WTC11 (cell line): ENCODE measurements around the gene DTNBP1. TPM values are rescaled to one million over a fixed set of nuclear protein-coding genes. Genes with fewer than 3 reads are reported as not detected.
A peak's percentile ranks its signal among the peaks of the same experiment; 100 is the strongest.

ENCODE experiments used
- ATAC-seq: fragments of 200-7000 bp; cut with Tn5 transposase; 2 replicates; pipeline ENCODE4 v1.10.0; 2021; ENCODE audit warnings: mild to moderate bottlenecking, moderate library complexity
- CTCF ChIA-PET: fragments of 300-600 bp; sonication (Branson Sonifier 250); formaldehyde crosslinking; loops from one replicate; lab custom pipeline; 2021; ENCODE audit warnings: antibody characterized with exemption; lab: Charles Lee
- POLR2A ChIA-PET: fragments of 350-600 bp; sonication (Branson Sonifier 250); formaldehyde crosslinking; loops from one replicate; lab custom pipeline; 2021; ENCODE audit warnings: antibody characterized with exemption; lab: Charles Lee
- DNase-seq: peaks from one replicate; pipeline ENCODE4 v3.0.0; 2021; ENCODE audit warnings: low spot score
- H3K27ac Mint-ChIP-seq: 2 replicates; pipeline ENCODE4 v1.8.0; 2021; ENCODE audit warnings: mixed read lengths
- H3K27me3 Mint-ChIP-seq: 2 replicates; pipeline ENCODE4 v1.8.0; 2021; ENCODE audit warnings: low read depth, mild to moderate bottlenecking, moderate library complexity, mixed read lengths
- H3K36me3 Mint-ChIP-seq: 2 replicates; pipeline ENCODE4 v1.8.0; 2021; ENCODE audit warnings: mixed read lengths
- H3K4me1 Mint-ChIP-seq: 2 replicates; pipeline ENCODE4 v1.8.0; 2022; ENCODE audit warnings: mixed read lengths
- H3K4me3 Mint-ChIP-seq: 2 replicates; pipeline ENCODE4 v1.8.0; 2021; ENCODE audit warnings: mild to moderate bottlenecking, moderate library complexity, mixed read lengths
- H3K9me3 Mint-ChIP-seq: 2 replicates; pipeline ENCODE4 v1.8.0; 2021; ENCODE audit warnings: mixed read lengths
- AFF4 ChIP-seq: sonication (generic); formaldehyde crosslinking; IDR thresholded peaks from 2 replicates; pipeline ENCODE4 v1.8.1; 2023; ENCODE audit warnings: mild to moderate bottlenecking, missing genetic modification reagents, borderline replicate concordance
- CDX4 ChIP-seq: fragments of 250-450 bp; sonication (Bioruptor Pico); IDR thresholded peaks from 2 replicates; pipeline ENCODE4 v1.9.0; 2021; ENCODE audit warnings: moderate library complexity, mild to moderate bottlenecking, inconsistent platforms, borderline replicate concordance
- CREB1 ChIP-seq: sonication (generic); formaldehyde crosslinking; IDR thresholded peaks from 2 replicates; pipeline ENCODE4 v1.8.0; 2023; ENCODE audit warnings: mild to moderate bottlenecking, missing genetic modification reagents
- CREM ChIP-seq: sonication (generic); formaldehyde crosslinking; IDR thresholded peaks from 2 replicates; pipeline ENCODE4 v1.8.1; 2022; ENCODE audit warnings: mild to moderate bottlenecking, missing genetic modification reagents, moderate library complexity
- E2F4 ChIP-seq: sonication (generic); formaldehyde crosslinking; IDR thresholded peaks from 2 replicates; pipeline ENCODE4 v1.8.1; 2022; ENCODE audit warnings: low read depth, mild to moderate bottlenecking, moderate library complexity, missing genetic modification reagents, borderline replicate concordance
- GABPB1 ChIP-seq: sonication (generic); formaldehyde crosslinking; IDR thresholded peaks from 2 replicates; pipeline ENCODE4 v1.8.1; 2023; ENCODE audit warnings: mild to moderate bottlenecking, missing genetic modification reagents
- GRHL2 ChIP-seq: fragments of 250-450 bp; sonication (Bioruptor Pico); IDR thresholded peaks from 2 replicates; pipeline ENCODE4 v1.8.0; 2022; ENCODE audit warnings: mild to moderate bottlenecking, moderate library complexity; ENCODE audit not compliant: insufficient replicate concordance, severe bottlenecking
- JUN ChIP-seq: sonication (generic); formaldehyde crosslinking; IDR thresholded peaks from 2 replicates; pipeline ENCODE4 v1.8.0; 2023; ENCODE audit warnings: mild to moderate bottlenecking, missing genetic modification reagents
- MXD4 ChIP-seq: fragments of 250-450 bp; sonication (Bioruptor Pico); IDR thresholded peaks from 2 replicates; pipeline ENCODE4 v1.8.0; 2021; ENCODE audit warnings: mild to moderate bottlenecking, moderate library complexity, borderline replicate concordance
- NFATC4 ChIP-seq: fragments of 250-450 bp; sonication (Bioruptor Pico); IDR thresholded peaks from 2 replicates; pipeline ENCODE4 v1.9.0; 2021; ENCODE audit warnings: mild to moderate bottlenecking
- SOX15 ChIP-seq: fragments of 250-450 bp; sonication (Bioruptor Pico); IDR thresholded peaks from 2 replicates; pipeline ENCODE4 v1.9.0; 2021; ENCODE audit warnings: mild to moderate bottlenecking
- SP1 ChIP-seq: sonication (generic); formaldehyde crosslinking; conservative IDR thresholded peaks from 2 replicates; pipeline ENCODE4 v1.8.1; 2022; ENCODE audit warnings: missing genetic modification reagents
- TCF7 ChIP-seq: sonication (generic); formaldehyde crosslinking; IDR thresholded peaks from 2 replicates; pipeline ENCODE4 v1.8.0; 2022; ENCODE audit warnings: mild to moderate bottlenecking, low read depth, missing genetic modification reagents, moderate library complexity
- TEAD4 ChIP-seq: sonication (generic); formaldehyde crosslinking; IDR thresholded peaks from 2 replicates; pipeline ENCODE4 v1.8.0; 2022; ENCODE audit warnings: mild to moderate bottlenecking, missing genetic modification reagents
- ZBTB21 ChIP-seq: sonication (generic); formaldehyde crosslinking; IDR thresholded peaks from 2 replicates; pipeline ENCODE4 v1.8.1; 2023; ENCODE audit warnings: mild to moderate bottlenecking, missing genetic modification reagents, borderline replicate concordance
- ZNF121 ChIP-seq: sonication (generic); formaldehyde crosslinking; IDR thresholded peaks from 2 replicates; pipeline ENCODE4 v1.8.0; 2023; ENCODE audit warnings: missing genetic modification reagents
- ZNF317 ChIP-seq: sonication (generic); formaldehyde crosslinking; IDR thresholded peaks from 2 replicates; pipeline ENCODE4 v1.8.1; 2023; ENCODE audit warnings: low read depth, mild to moderate bottlenecking, moderate library complexity, missing genetic modification reagents, borderline replicate concordance
- ZNF423 ChIP-seq: fragments of 250-450 bp; sonication (Bioruptor Pico); IDR thresholded peaks from 2 replicates; pipeline ENCODE4 v2.1.2; 2022; ENCODE audit warnings: mild to moderate bottlenecking, moderate library complexity
- ZNF512 ChIP-seq: sonication (generic); formaldehyde crosslinking; IDR thresholded peaks from 2 replicates; pipeline ENCODE4 v1.8.1; 2022; ENCODE audit warnings: missing genetic modification reagents, borderline replicate concordance
- total RNA-seq: library from RNA; stranded (reverse); gene quantifications from 3 replicates; pipeline ENCODE4 v1.2.3, GENCODE V29; 2021
- TF ChIP-seq, protein P1 (sequence below): fragments of 250-450 bp; sonication (Bioruptor Pico); IDR thresholded peaks from 2 replicates; pipeline ENCODE4 v1.8.0; 2021; ENCODE audit warnings: mild to moderate bottlenecking
- TF ChIP-seq, protein P2 (sequence below): sonication (generic); formaldehyde crosslinking; conservative IDR thresholded peaks from 2 replicates; pipeline ENCODE4 v1.8.1; 2023; ENCODE audit warnings: mild to moderate bottlenecking, low read depth, missing genetic modification reagents, moderate library complexity
- TF ChIP-seq, protein P3 (sequence below): sonication (generic); formaldehyde crosslinking; IDR thresholded peaks from 2 replicates; pipeline ENCODE4 v1.8.0; 2022; ENCODE audit warnings: mild to moderate bottlenecking, missing genetic modification reagents

DTNBP1 gene
- total RNA-seq, 1 experiment from 2014 or later: 15.1 TPM

GRCh38 chr6:15518878-15519277 lies 143.9 kb downstream of the DTNBP1 start (continued):
- TF ChIP-seq, protein P1, sequence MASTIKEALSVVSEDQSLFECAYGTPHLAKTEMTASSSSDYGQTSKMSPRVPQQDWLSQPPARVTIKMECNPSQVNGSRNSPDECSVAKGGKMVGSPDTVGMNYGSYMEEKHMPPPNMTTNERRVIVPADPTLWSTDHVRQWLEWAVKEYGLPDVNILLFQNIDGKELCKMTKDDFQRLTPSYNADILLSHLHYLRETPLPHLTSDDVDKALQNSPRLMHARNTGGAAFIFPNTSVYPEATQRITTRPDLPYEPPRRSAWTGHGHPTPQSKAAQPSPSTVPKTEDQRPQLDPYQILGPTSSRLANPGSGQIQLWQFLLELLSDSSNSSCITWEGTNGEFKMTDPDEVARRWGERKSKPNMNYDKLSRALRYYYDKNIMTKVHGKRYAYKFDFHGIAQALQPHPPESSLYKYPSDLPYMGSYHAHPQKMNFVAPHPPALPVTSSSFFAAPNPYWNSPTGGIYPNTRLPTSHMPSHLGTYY (CRISPR knock-in tag): no peak
- TF ChIP-seq CREB1 (no peak), AFF4 (no peak)

- Mint-ChIP-seq H3K4me1 (peaks cover 30% of the 10 kb centered on the region), H3K4me3 (no peak overlapping the region), H3K9me3 (no peaks in the 10 kb centered on the region), H3K27me3 (no peaks in the 10 kb centered on the region), H3K27ac (peak overlapping the region; percentile 30), H3K36me3 (peaks cover 87% of the 10 kb centered on the region)
- POLR2A ChIA-PET: no interaction called here
- CTCF ChIA-PET: no interaction called here
- TF ChIP-seq NFATC4 (CRISPR knock-in tag) (no peak), GABPB1 (CRISPR knock-in tag) (no peak), ZBTB21 (no peak), CDX4 (CRISPR knock-in tag) (no peak), JUN (CRISPR knock-in tag) (no peak), CREM (CRISPR knock-in tag) (no peak), TEAD4 (CRISPR knock-in tag) (no peak), MXD4 (CRISPR knock-in tag) (no peak), TCF7 (CRISPR knock-in tag) (no peak)
- no peak for DNase-seq
- ATAC-seq: no peak
Measured at GRCh38 chr6:15518057-15518456, 144.8 kb downstream of the DTNBP1 start.

GRCh38 chr6:15517600-15517999 lies 145.2 kb downstream of the DTNBP1 start:
- peaks cover 88% of the 10 kb centered on the region for H3K36me3 Mint-ChIP-seq
- no peaks in the 10 kb centered on the region for H3K9me3 Mint-ChIP-seq
- peaks cover 26% of the 10 kb centered on the region for H3K4me1 Mint-ChIP-seq
- no peaks in the 10 kb centered on the region for H3K27me3 Mint-ChIP-seq
- ChIA-PET CTCF (no interaction called here), POLR2A (no interaction called here)
- no peak overlapping the region for H3K4me3 Mint-ChIP-seq
- ATAC-seq (no peak), DNase-seq (no peak)
- peak overlapping the region; percentile 30 for H3K27ac Mint-ChIP-seq
- TF ChIP-seq SOX15 (CRISPR knock-in tag) (no peak), ZNF121 (no peak), ZNF317 (CRISPR knock-in tag) (no peak), ZNF512 (CRISPR knock-in tag) (no peak), ZNF423 (CRISPR knock-in tag) (no peak), E2F4 (no peak), SP1 (no peak), GRHL2 (CRISPR knock-in tag) (no peak)
- TF ChIP-seq, protein P2, sequence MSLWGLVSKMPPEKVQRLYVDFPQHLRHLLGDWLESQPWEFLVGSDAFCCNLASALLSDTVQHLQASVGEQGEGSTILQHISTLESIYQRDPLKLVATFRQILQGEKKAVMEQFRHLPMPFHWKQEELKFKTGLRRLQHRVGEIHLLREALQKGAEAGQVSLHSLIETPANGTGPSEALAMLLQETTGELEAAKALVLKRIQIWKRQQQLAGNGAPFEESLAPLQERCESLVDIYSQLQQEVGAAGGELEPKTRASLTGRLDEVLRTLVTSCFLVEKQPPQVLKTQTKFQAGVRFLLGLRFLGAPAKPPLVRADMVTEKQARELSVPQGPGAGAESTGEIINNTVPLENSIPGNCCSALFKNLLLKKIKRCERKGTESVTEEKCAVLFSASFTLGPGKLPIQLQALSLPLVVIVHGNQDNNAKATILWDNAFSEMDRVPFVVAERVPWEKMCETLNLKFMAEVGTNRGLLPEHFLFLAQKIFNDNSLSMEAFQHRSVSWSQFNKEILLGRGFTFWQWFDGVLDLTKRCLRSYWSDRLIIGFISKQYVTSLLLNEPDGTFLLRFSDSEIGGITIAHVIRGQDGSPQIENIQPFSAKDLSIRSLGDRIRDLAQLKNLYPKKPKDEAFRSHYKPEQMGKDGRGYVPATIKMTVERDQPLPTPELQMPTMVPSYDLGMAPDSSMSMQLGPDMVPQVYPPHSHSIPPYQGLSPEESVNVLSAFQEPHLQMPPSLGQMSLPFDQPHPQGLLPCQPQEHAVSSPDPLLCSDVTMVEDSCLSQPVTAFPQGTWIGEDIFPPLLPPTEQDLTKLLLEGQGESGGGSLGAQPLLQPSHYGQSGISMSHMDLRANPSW (CRISPR knock-in tag): no peak
- TF ChIP-seq, protein P3, sequence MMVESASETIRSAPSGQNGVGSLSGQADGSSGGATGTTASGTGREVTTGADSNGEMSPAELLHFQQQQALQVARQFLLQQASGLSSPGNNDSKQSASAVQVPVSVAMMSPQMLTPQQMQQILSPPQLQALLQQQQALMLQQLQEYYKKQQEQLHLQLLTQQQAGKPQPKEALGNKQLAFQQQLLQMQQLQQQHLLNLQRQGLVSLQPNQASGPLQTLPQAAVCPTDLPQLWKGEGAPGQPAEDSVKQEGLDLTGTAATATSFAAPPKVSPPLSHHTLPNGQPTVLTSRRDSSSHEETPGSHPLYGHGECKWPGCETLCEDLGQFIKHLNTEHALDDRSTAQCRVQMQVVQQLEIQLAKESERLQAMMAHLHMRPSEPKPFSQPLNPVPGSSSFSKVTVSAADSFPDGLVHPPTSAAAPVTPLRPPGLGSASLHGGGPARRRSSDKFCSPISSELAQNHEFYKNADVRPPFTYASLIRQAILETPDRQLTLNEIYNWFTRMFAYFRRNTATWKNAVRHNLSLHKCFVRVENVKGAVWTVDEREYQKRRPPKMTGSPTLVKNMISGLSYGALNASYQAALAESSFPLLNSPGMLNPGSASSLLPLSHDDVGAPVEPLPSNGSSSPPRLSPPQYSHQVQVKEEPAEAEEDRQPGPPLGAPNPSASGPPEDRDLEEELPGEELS (CRISPR knock-in tag): no peak
